MCF 10A (cell line): Measurements from ENCODE around the gene HSPA12A. TPM values are rescaled to one million over a fixed set of nuclear protein-coding genes. Genes with fewer than 3 reads are reported as not detected.

ENCODE experiments used
- BruUV-seq: library from RNA; stranded (reverse); fragments of 400-500 nt; replicated peaks from 2 replicates; lab custom pipeline; 2021; lab: Mats Ljungman, UMichigan
- CTCF ChIA-PET: fragments of 300-600 bp; sonication (Branson Sonifier 250); formaldehyde crosslinking; extraction: SDS; loops from one replicate; lab custom pipeline; 2021; ENCODE audit warnings: antibody characterized with exemption, inconsistent platforms; lab: Yijun Ruan, JAX
- POLR2A ChIA-PET: fragments of 300-600, 350-650 bp; sonication (Branson Sonifier 250); formaldehyde crosslinking; extraction: SDS; loops from one replicate; lab custom pipeline; 2020; ENCODE audit warnings: antibody characterized with exemption, inconsistent platforms; lab: Yijun Ruan, JAX
- DNase-seq: peaks from one replicate; pipeline ENCODE4 v3.0.0-alpha.2; 2018; ENCODE audit not compliant: unreplicated experiment
- H3K27ac Mint-ChIP-seq: one replicate; pipeline ENCODE4 v1.8.0; 2022; ENCODE audit warnings: mild to moderate bottlenecking, low read depth, mixed read lengths; ENCODE audit not compliant: unreplicated experiment
- H3K27me3 Mint-ChIP-seq: one replicate; pipeline ENCODE4 v1.8.0; 2022; ENCODE audit warnings: mixed read lengths; ENCODE audit not compliant: insufficient read depth, unreplicated experiment
- H3K36me3 Mint-ChIP-seq: one replicate; pipeline ENCODE4 v1.8.0; 2022; ENCODE audit warnings: mild to moderate bottlenecking, moderate library complexity, mixed read lengths; ENCODE audit not compliant: insufficient read depth, unreplicated experiment
- H3K4me1 Mint-ChIP-seq: one replicate; pipeline ENCODE4 v1.8.0; 2022; ENCODE audit warnings: mixed read lengths; ENCODE audit not compliant: insufficient read depth, unreplicated experiment
- H3K4me3 Mint-ChIP-seq: one replicate; pipeline ENCODE4 v1.8.0; 2022; ENCODE audit warnings: mild to moderate bottlenecking, moderate library complexity, mixed read lengths; ENCODE audit not compliant: unreplicated experiment
- H3K9me3 Mint-ChIP-seq: one replicate; pipeline ENCODE4 v1.8.0; 2022; ENCODE audit warnings: mixed read lengths; ENCODE audit not compliant: unreplicated experiment
- intact Hi-C: fragments of 100-400 bp; cut with micrococcal nuclease; formaldehyde crosslinking; loops from 2 replicates; pipeline ENCODE4 v1.14.1; 2022
- total RNA-seq: library from RNA; stranded (reverse); gene quantifications from 2 replicates; pipeline ENCODE4 v1.2.3, GENCODE V29; 2022
- TF ChIP-seq, protein P1 (sequence below): fragments of 200-600 bp; IDR thresholded peaks from one replicate; pipeline ENCODE4 v1.8.0; 2022; ENCODE audit warnings: antibody characterized with exemption, mild to moderate bottlenecking; ENCODE audit not compliant: unreplicated experiment

The HSPA12A gene
- total RNA-seq, 1 experiment from 2014 or later: 9.1 TPM

- intact Hi-C loops: no loop called here
- POLR2A ChIA-PET: no interaction called here
- no peak for DNase-seq
- H3K9me3 Mint-ChIP-seq: no peaks in the 10 kb centered on the region
- TF ChIP-seq, protein P1, sequence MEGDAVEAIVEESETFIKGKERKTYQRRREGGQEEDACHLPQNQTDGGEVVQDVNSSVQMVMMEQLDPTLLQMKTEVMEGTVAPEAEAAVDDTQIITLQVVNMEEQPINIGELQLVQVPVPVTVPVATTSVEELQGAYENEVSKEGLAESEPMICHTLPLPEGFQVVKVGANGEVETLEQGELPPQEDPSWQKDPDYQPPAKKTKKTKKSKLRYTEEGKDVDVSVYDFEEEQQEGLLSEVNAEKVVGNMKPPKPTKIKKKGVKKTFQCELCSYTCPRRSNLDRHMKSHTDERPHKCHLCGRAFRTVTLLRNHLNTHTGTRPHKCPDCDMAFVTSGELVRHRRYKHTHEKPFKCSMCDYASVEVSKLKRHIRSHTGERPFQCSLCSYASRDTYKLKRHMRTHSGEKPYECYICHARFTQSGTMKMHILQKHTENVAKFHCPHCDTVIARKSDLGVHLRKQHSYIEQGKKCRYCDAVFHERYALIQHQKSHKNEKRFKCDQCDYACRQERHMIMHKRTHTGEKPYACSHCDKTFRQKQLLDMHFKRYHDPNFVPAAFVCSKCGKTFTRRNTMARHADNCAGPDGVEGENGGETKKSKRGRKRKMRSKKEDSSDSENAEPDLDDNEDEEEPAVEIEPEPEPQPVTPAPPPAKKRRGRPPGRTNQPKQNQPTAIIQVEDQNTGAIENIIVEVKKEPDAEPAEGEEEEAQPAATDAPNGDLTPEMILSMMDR: no peak
- H3K27me3 Mint-ChIP-seq: no peaks in the 10 kb centered on the region
- no peaks in the 10 kb centered on the region for H3K4me1 Mint-ChIP-seq
- CTCF ChIA-PET: interaction anchor here (0.8 to 1.5 kb wide), 3 partner anchors 8 to 91 kb away, joined by 3 to 4 read pairs (median 3); no protein-coding TSS in a partner anchor
- H3K27ac Mint-ChIP-seq: no peak overlapping the region
- peaks cover 15% of the 10 kb centered on the region for H3K36me3 Mint-ChIP-seq
- no TSS peak for BruUV-seq
- H3K4me3 Mint-ChIP-seq: no peak overlapping the region
Measured at GRCh38 chr10:116696919-116697318, 45.4 kb downstream of the HSPA12A start.

GRCh38 chr10:116694927-116695268, 47.5 kb downstream of the HSPA12A start:
- DNase-seq: no peak
- TF ChIP-seq, protein P1: no peak
- ChIA-PET CTCF (interaction anchor here (1.1 kb wide), 1 partner anchor 12 kb away, joined by 3 read pairs; no protein-coding TSS in a partner anchor), POLR2A (no interaction called here)
- no peak overlapping the region for H3K4me3 Mint-ChIP-seq
- BruUV-seq: no TSS peak
- no peaks in the 10 kb centered on the region for H3K27me3 Mint-ChIP-seq
- peaks cover 15% of the 10 kb centered on the region for H3K36me3 Mint-ChIP-seq
- H3K27ac Mint-ChIP-seq: no peak overlapping the region
- no peaks in the 10 kb centered on the region for H3K9me3 Mint-ChIP-seq
- intact Hi-C loops: no loop called here
- H3K4me1 Mint-ChIP-seq: no peaks in the 10 kb centered on the region

GRCh38 chr10:116694243-116694926, 48.0 kb downstream of the HSPA12A start:
- TF ChIP-seq, protein P1: no peak

GRCh38 chr10:116692225-116692624, 50.1 kb downstream of the HSPA12A start:
- Mint-ChIP-seq H3K4me1 (no peaks in the 10 kb centered on the region), H3K36me3 (peaks cover 5% of the 10 kb centered on the region), H3K27ac (no peak overlapping the region), H3K4me3 (no peak overlapping the region), H3K27me3 (no peaks in the 10 kb centered on the region), H3K9me3 (no peaks in the 10 kb centered on the region)
- TF ChIP-seq, protein P1: no peak
- no peak for DNase-seq
- intact Hi-C loops: no loop called here
- ChIA-PET POLR2A (no interaction called here), CTCF (interaction anchor here (1.0 to 2.9 kb wide), 6 partner anchors 9 to 106 kb away, joined by 4 to 26 read pairs (median 4); no protein-coding TSS in a partner anchor)
- no TSS peak for BruUV-seq

More at GRCh38 chr10:116694243-116694926, 48.0 kb downstream of the HSPA12A start:
- DNase-seq: no peak
- no TSS peak for BruUV-seq
- Mint-ChIP-seq H3K36me3 (peaks cover 15% of the 10 kb centered on the region), H3K9me3 (no peaks in the 10 kb centered on the region), H3K27me3 (no peaks in the 10 kb centered on the region), H3K4me3 (no peak overlapping the region), H3K27ac (no peak overlapping the region), H3K4me1 (no peaks in the 10 kb centered on the region)
- CTCF ChIA-PET: interaction anchor here (0.9 to 1.1 kb wide), 2 partner anchors 11 to 94 kb away, joined by 3 to 8 read pairs; no protein-coding TSS in a partner anchor
- intact Hi-C loops: no loop called here
- POLR2A ChIA-PET: interaction anchor here (0.8 kb wide), 1 partner anchor 94 kb away, joined by 4 read pairs; no protein-coding TSS in a partner anchor
